SU-DHL-6 (cell line): ENCODE measurements around the gene ANG.
"Not testable (repeated sequence)": the region's sequence is repeated elsewhere in the genome, so short reads cannot be mapped to it uniquely, and the experiment has no call there.

Source experiments
- H2AFZ ChIP-seq: fragments of 200-600 bp; sonication (generic); 2 replicates; pipeline ENCODE4 v1.6.1; 2014; ENCODE audit warnings: low read depth, mild to moderate bottlenecking, moderate library complexity, mixed read lengths, antibody characterized with exemption, low read length; ENCODE audit not compliant: severe bottlenecking
- H3F3A ChIP-seq: fragments of 200-600 bp; shearing (Covaris generic); 2 replicates; pipeline ENCODE4 v1.6.0; 2016; ENCODE audit warnings: antibody characterized with exemption, mild to moderate bottlenecking; ENCODE audit not compliant: insufficient read depth
- H3K27ac ChIP-seq: fragments of 200-600 bp; sonication (generic); 2 replicates; pipeline ENCODE4 v1.5.1; 2016; ENCODE audit warnings: low read depth, mild to moderate bottlenecking, low read length, moderate library complexity, mixed read lengths
- H3K27me3 ChIP-seq: fragments of 200-600 bp; sonication (generic), shearing (Covaris generic); 2 replicates; pipeline ENCODE4 v1.6.0; 2014; ENCODE audit warnings: mild to moderate bottlenecking, low read length
- H3K36me3 ChIP-seq: fragments of 200-600 bp; sonication (generic); 2 replicates; pipeline ENCODE4 v1.6.1; 2014; ENCODE audit warnings: mild to moderate bottlenecking, low read length, mixed read lengths
- H3K4me2 ChIP-seq: fragments of 300-600, 200-600 bp; shearing (Covaris generic), sonication (generic); 2 replicates; pipeline ENCODE4 v1.6.0; 2014; ENCODE audit warnings: low read length, low read depth, mild to moderate bottlenecking; ENCODE audit not compliant: poor library complexity, severe bottlenecking
- H3K4me3 ChIP-seq: fragments of 200-600 bp; sonication (generic); 2 replicates; pipeline ENCODE4 v1.5.1; 2014; ENCODE audit warnings: antibody characterized with exemption, low read length, mild to moderate bottlenecking, mixed read lengths; ENCODE audit not compliant: insufficient read depth, poor library complexity, severe bottlenecking
- H3K79me2 ChIP-seq: fragments of 200-600 bp; sonication (generic); 2 replicates; pipeline ENCODE4 v1.6.1; 2014; ENCODE audit warnings: mild to moderate bottlenecking, low read length, moderate library complexity; ENCODE audit not compliant: insufficient read depth
- H3K9ac ChIP-seq: fragments of 200-600 bp; sonication (generic); 2 replicates; pipeline ENCODE4 v1.7.0; 2014; ENCODE audit warnings: mild to moderate bottlenecking, low read length
- H3K9me2 ChIP-seq: fragments of 200-600 bp; sonication (generic); replicated peaks from 2 replicates; pipeline ENCODE4 v1.6.1; 2014; ENCODE audit warnings: low read length; ENCODE audit not compliant: insufficient read depth
- H3K9me3 ChIP-seq: fragments of 200-600 bp; sonication (generic); 2 replicates; pipeline ENCODE4 v1.6.1; 2014; ENCODE audit warnings: low read length, mixed read lengths; ENCODE audit not compliant: insufficient read depth
- H4K20me1 ChIP-seq: fragments of 200-600 bp; sonication (generic); 2 replicates; pipeline ENCODE4 v1.6.1; 2014; ENCODE audit warnings: low read depth, mild to moderate bottlenecking, antibody characterized with exemption, low read length, moderate library complexity, mixed read lengths
- CTCF ChIP-seq: fragments of 200-600 bp; sonication (generic); IDR thresholded peaks from one replicate; pipeline ENCODE4 v1.5.1; 2017; ENCODE audit warnings: antibody characterized with exemption, mild to moderate bottlenecking, low read length, moderate library complexity; ENCODE audit not compliant: insufficient read depth, poor library complexity, severe bottlenecking
- EZH2phosphoT487 ChIP-seq: fragments of 200-600 bp; sonication (generic), shearing (Covaris generic); conservative IDR thresholded peaks from 2 replicates; pipeline ENCODE4 v1.6.1; 2018; ENCODE audit warnings: mild to moderate bottlenecking, antibody characterized with exemption, low read length, moderate library complexity, mixed read lengths

The ANG gene

GRCh38 chr14:20733684-20734429 is 45.3 kb downstream of the ANG start:
- no peak overlapping the region for H3K9ac ChIP-seq
- H3K9me2 ChIP-seq = no peaks in the 10 kb centered on the region
- H3K4me2 ChIP-seq = no peak overlapping the region
- H3K27ac ChIP-seq = no peak overlapping the region
- no peak for TF ChIP-seq CTCF
- TF ChIP-seq EZH2phosphoT487 = no peak
- H3K79me2 ChIP-seq = no peaks in the 10 kb centered on the region
- H3K9me3 ChIP-seq = no peaks in the 10 kb centered on the region
- no peaks in the 10 kb centered on the region for H3F3A ChIP-seq
- H2AFZ ChIP-seq = no peak overlapping the region
- H3K36me3 ChIP-seq = no peaks in the 10 kb centered on the region
- H4K20me1 ChIP-seq = no peaks in the 10 kb centered on the region
- H3K4me3 ChIP-seq = no peak overlapping the region
- H3K27me3 ChIP-seq = no peaks in the 10 kb centered on the region

GRCh38 chr14:20734430-20734806 is 45.9 kb downstream of the ANG start:
- H3K36me3 ChIP-seq = no peaks in the 10 kb centered on the region
- H3F3A ChIP-seq = no peaks in the 10 kb centered on the region
- no peak overlapping the region for H3K27ac ChIP-seq
- no peak overlapping the region for H2AFZ ChIP-seq
- no peak overlapping the region for H3K9ac ChIP-seq
- no peaks in the 10 kb centered on the region for H3K79me2 ChIP-seq
- H3K4me2 ChIP-seq = no peak overlapping the region
- no peaks in the 10 kb centered on the region for H3K27me3 ChIP-seq
- no peak for TF ChIP-seq CTCF
- no peak for TF ChIP-seq EZH2phosphoT487
- no peaks in the 10 kb centered on the region for H4K20me1 ChIP-seq
- no peaks in the 10 kb centered on the region for H3K9me3 ChIP-seq
- H3K4me3 ChIP-seq = no peak overlapping the region
- no peaks in the 10 kb centered on the region for H3K9me2 ChIP-seq

GRCh38 chr14:20738292-20738691 is 49.7 kb downstream of the ANG start:
- not testable (repeated sequence) for H3K36me3 ChIP-seq, H3K4me3 ChIP-seq, H3F3A ChIP-seq, H4K20me1 ChIP-seq, H3K27ac ChIP-seq, H3K9ac ChIP-seq, H3K27me3 ChIP-seq, H3K79me2 ChIP-seq, H3K4me2 ChIP-seq, H3K9me3 ChIP-seq, H2AFZ ChIP-seq, H3K9me2 ChIP-seq

GRCh38 chr14:20742132-20742531 is 53.6 kb downstream of the ANG start:
- H4K20me1 ChIP-seq = no peaks in the 10 kb centered on the region
- H3K4me3 ChIP-seq = no peak overlapping the region
- H3K79me2 ChIP-seq = no peaks in the 10 kb centered on the region
- H3K36me3 ChIP-seq = no peaks in the 10 kb centered on the region
- no peak overlapping the region for H3K4me2 ChIP-seq
- no peak overlapping the region for H3K9ac ChIP-seq
- no peak overlapping the region for H3K27ac ChIP-seq
- H2AFZ ChIP-seq = no peak overlapping the region
- H3K9me3 ChIP-seq = no peaks in the 10 kb centered on the region
- H3K27me3 ChIP-seq = no peaks in the 10 kb centered on the region
- H3F3A ChIP-seq = no peaks in the 10 kb centered on the region
- no peaks in the 10 kb centered on the region for H3K9me2 ChIP-seq
- TF ChIP-seq EZH2phosphoT487 (no peak), CTCF (no peak)
